CD4-positive, alpha-beta T cell treated with Interleukin-4 for 1 hour (primary cell): ENCODE results near the gene SLC4A5.
"Not testable (repeated sequence)": the region's sequence is repeated elsewhere in the genome, so short reads cannot be mapped to it uniquely, and the experiment has no call there.

Experiments used
- DNase-seq, 2 donors: peaks; one replicate each; pipeline ENCODE4 v3.0.0-alpha.2; 2020 to 2022

Gene SLC4A5

GRCh38 chr2:74194799-74195198, 148.4 kb downstream of the SLC4A5 start:
- no peak for DNase-seq

- no peak for DNase-seq
These were observed 151.4 kb downstream of the SLC4A5 start for GRCh38 chr2:74191596-74192380.

DNA sequence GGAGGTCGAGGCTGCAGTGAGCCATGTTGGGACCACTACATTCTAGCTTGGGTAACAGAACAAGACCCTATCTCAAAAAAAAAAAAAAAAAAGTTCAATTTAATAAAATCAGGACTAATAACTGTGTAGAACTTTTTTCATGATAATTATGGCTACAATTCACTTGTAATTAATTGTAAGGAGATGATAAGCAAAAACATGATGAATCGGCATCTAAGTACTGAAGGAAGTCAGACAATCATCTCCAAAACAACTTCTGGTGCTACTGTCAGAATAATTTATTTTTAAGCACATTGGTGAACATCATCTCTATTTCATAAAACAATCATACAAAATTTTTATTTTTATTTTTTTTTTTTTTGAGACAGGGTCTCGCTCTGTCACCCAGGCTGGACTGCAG, 154.5 kb downstream of the SLC4A5 start:
- no peak for DNase-seq

GRCh38 chr2:74188018-74188601, 155.1 kb downstream of the SLC4A5 start:
- DNase-seq: no peak

GRCh38 chr2:74186706-74187105, 156.5 kb downstream of the SLC4A5 start:
- not testable (repeated sequence) for DNase-seq

DNA sequence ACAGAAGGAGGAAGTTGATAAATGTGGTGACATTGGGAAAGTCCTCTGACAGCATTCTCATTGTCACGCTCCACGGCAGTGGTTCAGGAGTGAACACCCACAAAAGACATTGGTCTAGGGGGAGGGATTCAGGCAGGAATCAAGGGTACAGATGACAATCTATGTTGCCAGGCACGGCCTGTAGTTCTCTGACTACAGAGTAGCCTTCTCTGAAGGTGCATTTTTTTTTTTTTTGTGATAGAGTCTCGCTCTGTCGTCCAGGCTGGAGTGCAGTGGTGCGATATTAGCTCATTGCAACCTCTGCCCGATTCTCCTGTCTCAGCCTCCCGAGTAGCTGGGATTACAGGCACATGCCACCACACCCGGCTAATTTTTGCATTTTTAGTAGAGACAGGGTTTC, 157.2 kb downstream of the SLC4A5 start:
- peak; percentile 57 to 85 for DNase-seq

GRCh38 chr2:74183878-74184277, 159.3 kb downstream of the SLC4A5 start:
- DNase-seq: no peak

- DNase-seq: peak; percentile 21 to 77
These were observed 161.5 kb downstream of the SLC4A5 start for GRCh38 chr2:74181739-74182138.

- no peak for DNase-seq
These were observed 164.0 kb downstream of the SLC4A5 start for GRCh38 chr2:74179063-74179865.

DNA sequence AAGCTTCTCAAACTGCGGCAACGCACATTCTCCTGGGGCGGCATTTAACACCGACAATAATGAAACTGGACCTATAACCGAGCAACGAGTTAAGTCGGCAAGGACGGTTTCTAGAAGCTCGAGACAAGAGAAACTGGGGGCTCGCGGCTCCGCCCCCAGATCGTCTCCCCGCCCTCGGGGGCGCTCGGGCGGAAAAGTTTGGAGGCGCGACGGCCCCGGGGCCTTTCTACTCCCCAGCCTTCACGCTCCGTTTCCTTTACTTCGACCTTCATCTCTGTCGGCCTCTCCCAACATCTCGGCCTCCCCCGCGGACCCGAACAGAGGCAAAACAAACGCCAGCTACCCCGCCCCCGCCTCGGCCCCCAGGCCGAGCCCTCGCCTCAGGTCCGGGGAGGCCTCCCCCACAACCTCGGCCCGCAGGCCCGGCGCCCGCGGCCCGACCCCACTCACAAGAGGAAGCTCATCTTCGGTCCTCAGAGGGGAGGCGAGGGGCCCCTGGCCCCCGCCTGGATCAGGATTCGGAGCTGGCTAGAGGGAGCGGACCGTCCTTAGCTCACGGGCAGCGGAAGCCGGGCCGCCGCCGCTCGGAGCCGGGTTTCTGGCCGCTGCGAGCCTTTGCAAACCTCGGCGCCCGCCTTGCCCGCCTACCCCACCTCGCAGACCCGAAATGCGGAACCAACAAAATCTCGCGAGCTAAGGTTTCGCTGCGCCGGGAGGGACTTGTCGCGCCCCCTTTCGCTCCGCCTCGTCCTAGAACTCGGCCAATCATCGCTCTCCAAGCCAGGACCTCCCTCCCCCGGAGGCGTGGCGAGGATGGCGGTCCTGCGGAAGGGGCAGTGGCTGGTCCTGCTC, 164.8 kb downstream of the SLC4A5 start, which contains the start of gene MOB1A:
MOB1A (minus strand) TSS at position 669 of the 852 bp plus-strand sequence; CDS start at position 464, 205 bp downstream.
- peak; percentile 97 to 98 for DNase-seq

GRCh38 chr2:74177696-74178095, 165.5 kb downstream of the SLC4A5 start:
- DNase-seq: no peak

- no peak for DNase-seq
These were observed 168.3 kb downstream of the SLC4A5 start for GRCh38 chr2:74174909-74175308.

- no peak for DNase-seq
These were observed 174.5 kb downstream of the SLC4A5 start for GRCh38 chr2:74168739-74169138.
